ENCODE data around the gene CGB1. TPM values are rescaled to one million over a fixed set of nuclear protein-coding genes. Genes with fewer than 3 reads are reported as not detected.
"Not testable (repeated sequence)": the region's sequence is repeated elsewhere in the genome, so short reads cannot be mapped to it uniquely, and the experiment has no call there.

The CGB1 gene
- total and polyA plus RNA-seq, 4 donors = not detected

- H3K36me3 ChIP-seq (ENCODE audit: control insufficient read depth in 4 of 4, insufficient read depth in 3 of 4, low read depth in 1 of 4, low read length in 3 of 4); DNase-seq (ENCODE audit: low spot score); H3K27me3 ChIP-seq (ENCODE audit: control insufficient read depth in 4 of 4, insufficient read depth in 4 of 4, low read length in 3 of 4); H3K27ac ChIP-seq (ENCODE audit: low read depth in 1 of 2, low read length in 2 of 2); H3K4me1 ChIP-seq (ENCODE audit: control insufficient read depth in 4 of 4, insufficient read depth in 4 of 4, low read length in 3 of 4); H3K9ac ChIP-seq (ENCODE audit: low read depth in 1 of 2, low read length in 2 of 2); H3K9me3 ChIP-seq (ENCODE audit: control insufficient read depth in 4 of 4, low read length in 3 of 4); H3K4me3 ChIP-seq (ENCODE audit: low read depth in 1 of 3, low read length in 3 of 3): not testable (repeated sequence)
- 73% methylated on average over 12 of the region's 12 CpGs for WGBS
Observed at GRCh38 chr19:49049011-49049410, 12.3 kb upstream of the CGB1 start, which contains the start of gene CGB8. TSS of gene CGB8 (minus strand) at chr19:49049111. CDS start at chr19:49048739, 372 bp downstream.

- DNase-seq (ENCODE audit: low spot score); H3K4me3 ChIP-seq (ENCODE audit: low read depth in 1 of 3, low read length in 3 of 3); H3K9me3 ChIP-seq (ENCODE audit: control insufficient read depth in 4 of 4, low read length in 3 of 4); H3K27me3 ChIP-seq (ENCODE audit: control insufficient read depth in 4 of 4, insufficient read depth in 4 of 4, low read length in 3 of 4); H3K9ac ChIP-seq (ENCODE audit: low read depth in 1 of 2, low read length in 2 of 2); H3K36me3 ChIP-seq (ENCODE audit: control insufficient read depth in 4 of 4, insufficient read depth in 3 of 4, low read depth in 1 of 4, low read length in 3 of 4); H3K27ac ChIP-seq (ENCODE audit: low read depth in 1 of 2, low read length in 2 of 2); H3K4me1 ChIP-seq (ENCODE audit: control insufficient read depth in 4 of 4, insufficient read depth in 4 of 4, low read length in 3 of 4): not testable (repeated sequence)
- WGBS = 73% methylated on average over 15 of the region's 15 CpGs
Observed at GRCh38 chr19:49043548-49043947, 6.9 kb upstream of the CGB1 start, which contains the start of gene CGB5. TSS of gene CGB5 (plus strand) at chr19:49043848. CDS start at chr19:49044210, 362 bp downstream.

GRCh38 chr19:49042666-49043065 lies 6.0 kb upstream of the CGB1 start:
- H3K9ac ChIP-seq (ENCODE audit: low read depth in 1 of 2, low read length in 2 of 2); H3K9me3 ChIP-seq (ENCODE audit: control insufficient read depth in 4 of 4, low read length in 3 of 4); H3K27me3 ChIP-seq (ENCODE audit: control insufficient read depth in 4 of 4, insufficient read depth in 4 of 4, low read length in 3 of 4); H3K4me3 ChIP-seq (ENCODE audit: low read depth in 1 of 3, low read length in 3 of 3); H3K4me1 ChIP-seq (ENCODE audit: control insufficient read depth in 4 of 4, insufficient read depth in 4 of 4, low read length in 3 of 4); DNase-seq (ENCODE audit: low spot score); H3K36me3 ChIP-seq (ENCODE audit: control insufficient read depth in 4 of 4, insufficient read depth in 3 of 4, low read depth in 1 of 4, low read length in 3 of 4); H3K27ac ChIP-seq (ENCODE audit: low read depth in 1 of 2, low read length in 2 of 2): not testable (repeated sequence)
- 94% methylated on average over 4 of the region's 4 CpGs for WGBS

- H3K4me3 ChIP-seq (ENCODE audit: low read depth in 1 of 3, low read length in 3 of 3) = no peak overlapping the region
- H3K27me3 ChIP-seq (ENCODE audit: control insufficient read depth in 4 of 4, insufficient read depth in 4 of 4, low read length in 3 of 4) = no peaks in the 10 kb centered on the region
- H3K9ac ChIP-seq (ENCODE audit: low read depth in 1 of 2, low read length in 2 of 2) = no peak overlapping the region
- no peak for TF ChIP-seq SP1 (IDR thresholded peaks at IDR 0.05)
- TF ChIP-seq TAF1 (conservative IDR thresholded peaks at IDR 0.05) = no peak
- TF ChIP-seq FOXA2 (IDR thresholded peaks at IDR 0.05) = no peak
- TF ChIP-seq HNF4A (conservative IDR thresholded peaks at IDR 0.05) = no peak
- no peak for TF ChIP-seq NR2F2 (IDR thresholded peaks at IDR 0.05)
- TF ChIP-seq REST (IDR thresholded peaks at IDR 0.05) = no peak
- no peak for TF ChIP-seq RAD21 (IDR thresholded peaks at IDR 0.05)
- no peak for TF ChIP-seq JUND (IDR thresholded peaks at IDR 0.05)
- no peak for TF ChIP-seq EGR1 (IDR thresholded peaks at IDR 0.05; ENCODE audit: low read depth in 2 of 2)
- no peak for TF ChIP-seq ZBTB33 (IDR thresholded peaks at IDR 0.05)
- no peak for TF ChIP-seq MAX (IDR thresholded peaks at IDR 0.05)
- no peak for TF ChIP-seq GABPA (IDR thresholded peaks at IDR 0.05 in 1 of 2, conservative IDR thresholded peaks at IDR 0.05 in 1 of 2)
- no peak overlapping the region for H3K27ac ChIP-seq (ENCODE audit: low read depth in 1 of 2, low read length in 2 of 2)
- no peaks in the 10 kb centered on the region for H3K9me3 ChIP-seq (ENCODE audit: control insufficient read depth in 4 of 4, low read length in 3 of 4)
- no peak for DNase-seq (ENCODE audit: low spot score)
- WGBS = 81% methylated on average over 17 of the region's 17 CpGs
- no peaks in the 10 kb centered on the region for H3K36me3 ChIP-seq (ENCODE audit: control insufficient read depth in 4 of 4, insufficient read depth in 3 of 4, low read depth in 1 of 4, low read length in 3 of 4)
- no peaks in the 10 kb centered on the region for H3K4me1 ChIP-seq (ENCODE audit: control insufficient read depth in 4 of 4, insufficient read depth in 4 of 4, low read length in 3 of 4)
Observed at GRCh38 chr19:49042177-49042576, 5.5 kb upstream of the CGB1 start.

- H3K36me3 ChIP-seq (ENCODE audit: control insufficient read depth in 4 of 4, insufficient read depth in 3 of 4, low read depth in 1 of 4, low read length in 3 of 4); H3K27me3 ChIP-seq (ENCODE audit: control insufficient read depth in 4 of 4, insufficient read depth in 4 of 4, low read length in 3 of 4); H3K27ac ChIP-seq (ENCODE audit: low read depth in 1 of 2, low read length in 2 of 2); H3K9me3 ChIP-seq (ENCODE audit: control insufficient read depth in 4 of 4, low read length in 3 of 4); DNase-seq (ENCODE audit: low spot score); H3K4me3 ChIP-seq (ENCODE audit: low read depth in 1 of 3, low read length in 3 of 3); H3K4me1 ChIP-seq (ENCODE audit: control insufficient read depth in 4 of 4, insufficient read depth in 4 of 4, low read length in 3 of 4); H3K9ac ChIP-seq (ENCODE audit: low read depth in 1 of 2, low read length in 2 of 2): not testable (repeated sequence)
- WGBS = 60% methylated on average over 9 of the region's 9 CpGs
Observed at GRCh38 chr19:49039736-49040135, 3.0 kb upstream of the CGB1 start.
